ENCODE data around the gene DNAH8. TPM values are rescaled to one million over a fixed set of nuclear protein-coding genes. Genes with fewer than 3 reads are reported as not detected.
A peak's percentile ranks its signal among the peaks of the same experiment; 100 is the strongest.

DNAH8 gene
- total RNA-seq, 1 donor from 2014 or later: 0.03 TPM

- H3K4me1 ChIP-seq: peaks cover 19% of the 10 kb centered on the region
- H3K4me3 ChIP-seq: no peak overlapping the region
- no peak for TF ChIP-seq CTCF (IDR thresholded peaks at IDR 0.05)
- H3K27me3 ChIP-seq (ENCODE audit: low read depth): no peaks in the 10 kb centered on the region
- peak in 1 of 2 donors; percentile 55 for ATAC-seq
- peak overlapping the region; percentile 1 for H3K27ac ChIP-seq
- H3K36me3 ChIP-seq: peaks cover 42% of the 10 kb centered on the region
- H3K9me3 ChIP-seq: no peaks in the 10 kb centered on the region
- no peak for DNase-seq
- intact Hi-C loops (cut with DNase I): no loop called here
These were observed 38.1 kb upstream of the DNAH8 start for GRCh38 chr6:38676974-38677544.

GRCh38 chr6:38678178-38678760 lies 36.8 kb upstream of the DNAH8 start:
- intact Hi-C loops (cut with DNase I): no loop called here
- no peaks in the 10 kb centered on the region for H3K9me3 ChIP-seq
- peak overlapping the region; percentile 6 for H3K27ac ChIP-seq
- peaks cover 54% of the 10 kb centered on the region for H3K36me3 ChIP-seq
- H3K4me3 ChIP-seq: no peak overlapping the region
- no peak for DNase-seq
- no peak for TF ChIP-seq CTCF (IDR thresholded peaks at IDR 0.05)
- no peaks in the 10 kb centered on the region for H3K27me3 ChIP-seq (ENCODE audit: low read depth)
- H3K4me1 ChIP-seq: peaks cover 19% of the 10 kb centered on the region
- ATAC-seq: no peak

- no peak for TF ChIP-seq CTCF (IDR thresholded peaks at IDR 0.05)
- H3K4me3 ChIP-seq: no peak overlapping the region
- no peaks in the 10 kb centered on the region for H3K27me3 ChIP-seq (ENCODE audit: low read depth)
- intact Hi-C loops (cut with DNase I): no loop called here
- H3K4me1 ChIP-seq: peaks cover 15% of the 10 kb centered on the region
- DNase-seq (no peak), ATAC-seq (no peak)
- no peak overlapping the region for H3K27ac ChIP-seq
- no peaks in the 10 kb centered on the region for H3K9me3 ChIP-seq
- H3K36me3 ChIP-seq: peaks cover 68% of the 10 kb centered on the region
These were observed 35.4 kb upstream of the DNAH8 start for GRCh38 chr6:38679668-38680067.

GRCh38 chr6:38681850-38682249 lies 33.3 kb upstream of the DNAH8 start:
- Histone ChIP-seq H3K4me3 (no peak overlapping the region), H3K27me3 (ENCODE audit: low read depth) (no peaks in the 10 kb centered on the region), H3K9me3 (no peaks in the 10 kb centered on the region), H3K27ac (no peak overlapping the region), H3K4me1 (peaks cover 15% of the 10 kb centered on the region), H3K36me3 (peaks cover 64% of the 10 kb centered on the region)
- intact Hi-C loops (cut with DNase I): no loop called here
- no peak for TF ChIP-seq CTCF (IDR thresholded peaks at IDR 0.05)
- ATAC-seq (no peak), DNase-seq (no peak)

GRCh38 chr6:38684237-38684636 lies 30.9 kb upstream of the DNAH8 start:
- H3K36me3 ChIP-seq: peaks cover 55% of the 10 kb centered on the region
- no peaks in the 10 kb centered on the region for H3K27me3 ChIP-seq (ENCODE audit: low read depth)
- H3K4me3 ChIP-seq: no peak overlapping the region
- no peaks in the 10 kb centered on the region for H3K9me3 ChIP-seq
- DNase-seq: no peak
- TF ChIP-seq CTCF (IDR thresholded peaks at IDR 0.05): no peak
- no peak overlapping the region for H3K27ac ChIP-seq
- no peak for ATAC-seq
- intact Hi-C loops (cut with DNase I): no loop called here
- peaks cover 30% of the 10 kb centered on the region for H3K4me1 ChIP-seq
